ENCODE data around the gene STIP1.

STIP1 gene

DNA sequence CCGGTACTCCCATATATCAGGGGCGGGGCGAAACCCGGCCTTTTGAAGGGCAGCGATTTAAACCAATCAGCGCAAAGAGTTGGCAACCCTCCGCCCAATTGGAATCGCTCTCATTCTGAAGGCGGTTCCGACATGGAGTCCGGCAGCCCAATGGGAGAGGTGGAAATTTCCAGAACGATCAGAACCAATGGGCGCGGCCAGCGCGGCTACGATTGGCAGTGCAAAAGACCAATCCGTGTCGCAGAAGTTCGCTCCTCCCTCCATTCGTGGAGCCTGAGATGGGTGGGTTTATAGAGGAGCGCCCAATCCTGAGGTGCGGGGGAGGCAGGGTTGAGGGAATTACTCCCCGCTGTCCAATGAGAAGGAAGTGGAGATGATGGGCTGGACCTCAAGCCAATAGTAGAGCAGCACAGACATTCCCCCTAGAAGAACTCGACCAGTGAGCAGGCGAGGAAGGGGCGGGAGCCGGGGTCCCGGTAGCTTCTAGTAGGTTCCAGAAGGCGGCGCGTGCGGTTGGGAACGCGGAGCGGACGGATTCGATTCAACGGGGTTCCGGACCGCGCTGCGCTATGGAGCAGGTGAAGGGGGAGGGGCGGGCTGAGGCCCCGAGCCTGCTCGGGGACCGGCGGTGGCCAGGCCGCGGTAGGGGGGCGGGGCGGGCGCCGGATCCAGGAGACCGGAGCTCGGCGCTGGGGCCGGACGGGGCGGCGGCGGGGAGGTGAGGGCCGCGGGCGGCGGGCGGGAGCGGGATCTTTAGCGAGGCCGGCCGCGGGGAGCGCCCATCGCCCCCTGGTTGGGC, at the start of gene STIP1:
STIP1 (plus strand) TSS at position 479 of the 799 bp plus-strand sequence; CDS start at position 570, 91 bp downstream.
- peak; percentile 100 for DNase-seq

DNA sequence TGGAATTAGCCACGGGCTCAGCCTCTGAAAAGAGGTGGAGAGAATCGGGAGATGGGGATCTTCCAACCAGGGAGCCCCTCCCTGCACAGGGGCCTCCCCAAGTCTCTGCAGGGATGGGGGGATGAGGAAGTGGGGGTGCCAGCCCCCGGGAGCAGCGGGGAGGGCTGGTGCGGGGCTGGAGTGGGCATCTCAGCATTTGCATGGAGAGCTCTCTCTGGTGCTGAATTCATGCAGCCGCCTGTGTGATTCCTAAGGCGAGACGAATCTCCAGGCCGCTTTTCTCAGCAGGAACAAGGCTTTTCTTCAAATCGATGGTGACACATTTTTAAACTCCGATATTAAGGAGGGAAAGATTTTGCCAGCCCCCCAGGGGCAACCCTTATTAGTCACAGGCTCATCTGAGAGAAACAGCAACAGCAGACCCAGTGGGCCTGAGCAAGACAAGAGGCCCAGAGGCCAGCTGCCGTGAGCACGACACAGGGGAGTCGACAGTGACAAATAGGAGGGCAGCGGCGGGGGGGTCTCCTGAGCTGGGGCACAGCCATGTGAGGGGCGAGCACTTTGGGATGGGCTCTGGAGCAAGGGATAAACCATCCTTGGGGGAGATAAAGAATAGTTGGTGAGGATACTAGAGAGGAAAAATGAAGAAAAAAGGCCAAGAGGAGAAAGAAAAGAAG, 49.1 kb upstream of the STIP1 start:
- DNase-seq = no peak

DNA sequence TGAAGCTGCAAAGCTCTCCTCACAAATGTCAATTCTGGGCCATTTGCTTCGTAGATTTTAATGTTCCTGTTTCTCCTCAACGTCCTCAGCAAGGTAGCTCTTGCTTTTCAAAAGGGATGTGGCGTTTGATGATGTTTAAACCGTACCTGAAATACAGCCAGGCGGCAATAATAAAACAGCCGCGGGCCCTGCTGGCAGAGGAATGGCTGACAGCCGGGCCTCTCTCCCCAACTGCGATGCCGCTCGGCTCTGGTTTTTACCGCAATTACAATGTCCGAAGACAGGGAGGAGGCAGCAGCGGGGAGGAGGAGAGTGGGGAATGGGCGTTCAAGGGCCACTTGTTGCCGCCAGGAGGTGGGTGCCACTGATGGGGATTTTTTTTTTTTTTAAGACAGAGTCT, 47.6 kb upstream of the STIP1 start:
- peak; percentile 68 for DNase-seq

DNA sequence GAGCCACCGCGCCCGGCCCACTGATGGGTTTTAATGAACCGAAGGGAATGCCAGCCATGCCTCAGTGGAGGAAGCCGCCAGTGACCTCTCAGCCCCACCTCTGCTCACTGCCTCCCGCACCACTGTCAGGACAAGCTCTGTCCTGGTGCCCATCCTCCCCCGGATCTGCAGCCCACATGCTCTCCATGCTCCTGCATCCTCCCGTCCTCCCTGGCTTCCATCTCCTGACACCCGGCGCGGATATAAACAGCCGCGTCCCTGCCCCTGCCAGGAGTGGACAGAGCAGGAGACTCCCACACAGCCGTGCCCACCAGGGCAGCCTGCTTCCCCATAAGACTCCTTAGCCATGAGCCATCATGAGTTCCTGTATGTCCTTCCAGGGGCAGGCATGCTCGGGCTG, 46.9 kb upstream of the STIP1 start:
- DNase-seq = no peak

DNA sequence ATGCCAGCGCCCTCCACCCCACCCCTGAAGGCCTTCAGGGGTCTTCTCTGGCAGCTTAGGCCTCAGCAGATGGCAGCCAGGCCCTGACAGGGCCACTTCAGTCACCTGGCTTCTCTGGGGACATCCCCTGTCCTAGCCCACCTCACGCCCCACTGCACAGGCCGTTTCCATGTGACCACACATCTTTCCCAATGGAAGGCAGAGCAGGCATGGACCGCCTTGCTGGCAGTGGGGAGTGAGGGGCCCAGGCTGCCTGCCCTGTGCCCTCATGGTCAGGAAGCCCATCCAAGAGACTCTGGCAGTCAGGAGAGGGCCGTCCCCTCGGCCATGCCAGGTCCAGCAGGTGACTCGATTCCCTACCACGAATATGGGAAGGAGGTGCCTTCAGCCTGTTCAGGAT, 45.9 kb upstream of the STIP1 start:
- DNase-seq = no peak

DNA sequence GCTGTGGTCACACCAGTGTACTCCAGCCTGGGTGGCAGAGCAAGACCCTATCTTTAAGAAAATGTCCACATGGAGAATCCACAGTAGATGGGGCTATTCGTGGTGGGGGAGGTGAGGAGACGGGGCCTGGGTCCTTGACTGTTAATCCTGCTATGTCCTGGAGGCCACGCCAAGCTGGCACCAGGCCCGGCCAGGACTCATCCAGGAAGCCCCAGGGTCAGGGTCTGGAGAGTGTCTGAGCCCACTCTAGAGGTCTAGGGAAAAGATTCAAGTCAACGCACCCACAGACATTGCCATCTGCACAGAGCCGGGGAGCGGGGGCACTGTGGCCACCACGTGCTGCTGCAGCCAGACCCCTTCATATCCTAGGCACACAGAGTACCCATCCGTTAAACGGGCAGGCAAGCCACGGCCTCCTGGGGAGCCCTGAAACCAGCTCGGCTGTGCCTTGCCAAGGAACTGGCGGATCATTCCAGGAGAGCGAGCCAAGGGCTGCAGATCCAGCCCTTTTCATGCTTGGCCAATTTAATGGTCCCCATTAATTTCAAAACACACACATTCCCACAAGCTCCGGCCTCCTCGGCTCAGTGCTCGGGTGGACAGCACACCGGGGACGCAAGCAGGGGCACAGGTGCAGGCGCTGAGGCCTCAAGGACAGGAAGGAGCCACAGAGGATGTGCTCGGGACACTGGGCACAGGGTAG, 44.7 kb upstream of the STIP1 start:
- DNase-seq = no peak

DNA sequence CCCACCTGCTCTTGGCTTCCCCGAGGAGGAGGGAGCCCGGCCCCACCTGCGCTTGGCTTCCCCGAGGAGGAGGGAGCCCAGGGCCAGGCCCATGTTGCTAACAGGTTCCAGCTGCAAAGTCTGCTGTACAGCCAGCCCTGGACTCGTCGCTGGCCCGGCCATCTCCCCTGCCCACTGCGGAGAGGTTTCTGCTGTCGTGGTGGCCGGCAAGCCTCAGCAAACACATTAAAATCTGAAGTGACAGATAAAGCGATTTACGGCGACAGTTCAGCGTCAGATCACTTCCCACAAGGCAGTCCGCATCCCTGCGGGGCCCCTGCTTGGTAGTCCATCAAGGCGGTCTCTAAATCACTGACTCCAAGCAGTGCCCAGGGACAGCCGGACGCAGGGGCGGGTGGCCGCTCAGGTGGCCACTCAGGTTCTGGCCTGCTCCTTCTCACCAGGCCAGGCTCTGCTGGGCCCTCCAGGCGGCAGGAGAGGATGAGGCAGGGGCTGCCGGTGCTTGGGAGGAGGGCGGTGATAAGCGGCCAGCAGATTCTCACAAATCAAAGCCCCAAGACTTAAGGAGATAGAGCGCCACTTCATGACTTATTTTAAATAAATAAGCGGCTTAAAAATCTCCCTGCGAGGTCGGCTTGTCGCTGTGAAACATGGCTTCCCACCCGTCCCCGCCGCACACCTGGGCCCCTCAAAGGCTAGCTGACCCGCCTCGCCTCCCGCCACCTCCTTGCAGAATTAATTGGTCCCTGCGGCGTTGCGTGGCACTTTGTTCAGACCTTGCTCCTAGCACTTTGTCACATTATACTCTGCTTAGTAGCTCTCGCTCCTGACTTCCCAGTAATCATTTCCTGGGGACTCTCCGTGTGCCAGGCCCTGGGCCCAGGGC, 41.1 kb upstream of the STIP1 start:
- peak; percentile 90 for DNase-seq

DNA sequence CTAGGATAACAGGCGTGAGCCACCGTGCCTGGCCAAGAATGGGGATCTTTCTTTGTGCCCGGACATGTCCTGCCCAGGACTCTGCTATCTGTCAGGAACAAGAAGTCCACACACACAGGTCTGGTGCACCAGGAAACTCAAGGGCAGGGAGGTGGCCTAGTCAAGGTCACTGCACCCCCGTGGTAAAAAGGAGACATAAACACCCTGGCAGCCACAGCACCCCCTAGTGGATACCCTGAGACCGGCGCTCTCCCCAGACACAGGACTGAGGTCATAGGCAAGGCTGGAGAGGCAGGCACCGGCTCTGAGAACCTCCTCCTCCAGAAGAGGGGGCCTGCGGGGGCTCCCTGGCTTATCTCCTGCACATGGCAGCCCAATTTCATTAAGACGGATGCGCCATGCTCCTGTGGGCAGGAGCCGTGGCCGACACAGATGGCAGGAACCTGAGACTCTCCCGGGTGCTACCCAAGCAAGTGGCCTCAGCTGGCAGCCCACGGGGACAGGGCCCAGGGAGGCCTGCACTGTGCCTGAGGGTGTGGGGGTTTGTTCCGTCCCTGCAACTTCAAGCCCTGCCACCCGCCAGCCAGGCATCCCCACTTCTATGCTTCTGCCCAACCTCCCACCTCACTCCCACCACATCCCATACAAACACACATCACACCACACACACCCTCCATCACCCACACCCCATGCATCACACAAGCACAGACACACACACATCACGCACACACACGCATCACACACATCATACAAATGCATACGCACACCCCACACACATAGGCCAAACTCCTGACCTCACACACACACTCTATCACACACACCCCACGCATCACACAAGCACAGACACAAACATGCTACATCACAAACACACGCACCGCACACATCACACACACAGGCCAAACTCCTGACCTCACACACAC, 39.7 kb upstream of the STIP1 start:
- DNase-seq = no peak

DNA sequence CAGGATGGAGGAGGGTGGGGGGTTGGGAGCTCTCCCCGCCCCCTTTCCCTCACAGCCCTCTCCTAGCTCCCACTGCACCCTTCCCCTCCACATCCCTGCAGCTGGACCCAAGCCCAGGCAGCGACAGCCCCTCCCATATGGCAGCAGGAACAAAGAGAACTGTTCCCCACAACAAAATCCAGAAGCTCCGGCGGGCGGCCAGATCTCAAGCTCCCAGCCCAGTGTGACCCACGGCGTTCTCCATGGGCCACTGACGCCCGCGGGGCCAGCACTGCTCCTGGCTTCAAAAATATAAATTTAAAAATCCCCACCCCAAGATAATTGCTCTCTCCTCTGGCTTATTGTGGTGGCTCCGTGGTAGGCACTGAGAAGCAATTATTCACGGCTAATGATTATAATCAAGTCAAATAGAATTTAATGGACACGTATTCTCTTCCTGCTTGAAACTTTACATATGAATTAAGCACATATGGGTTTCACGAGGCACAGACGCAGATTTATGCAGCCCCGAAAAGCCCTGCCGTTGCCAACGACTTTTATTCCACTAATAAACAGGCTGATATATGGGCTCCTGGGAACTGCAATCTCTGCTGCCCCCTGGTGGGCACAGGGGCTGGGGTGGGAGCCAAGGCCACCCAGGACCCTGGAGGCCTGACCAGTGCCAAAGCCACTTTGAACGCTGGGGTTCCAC, 37.6 kb upstream of the STIP1 start:
- peak; percentile 92 for DNase-seq

DNA sequence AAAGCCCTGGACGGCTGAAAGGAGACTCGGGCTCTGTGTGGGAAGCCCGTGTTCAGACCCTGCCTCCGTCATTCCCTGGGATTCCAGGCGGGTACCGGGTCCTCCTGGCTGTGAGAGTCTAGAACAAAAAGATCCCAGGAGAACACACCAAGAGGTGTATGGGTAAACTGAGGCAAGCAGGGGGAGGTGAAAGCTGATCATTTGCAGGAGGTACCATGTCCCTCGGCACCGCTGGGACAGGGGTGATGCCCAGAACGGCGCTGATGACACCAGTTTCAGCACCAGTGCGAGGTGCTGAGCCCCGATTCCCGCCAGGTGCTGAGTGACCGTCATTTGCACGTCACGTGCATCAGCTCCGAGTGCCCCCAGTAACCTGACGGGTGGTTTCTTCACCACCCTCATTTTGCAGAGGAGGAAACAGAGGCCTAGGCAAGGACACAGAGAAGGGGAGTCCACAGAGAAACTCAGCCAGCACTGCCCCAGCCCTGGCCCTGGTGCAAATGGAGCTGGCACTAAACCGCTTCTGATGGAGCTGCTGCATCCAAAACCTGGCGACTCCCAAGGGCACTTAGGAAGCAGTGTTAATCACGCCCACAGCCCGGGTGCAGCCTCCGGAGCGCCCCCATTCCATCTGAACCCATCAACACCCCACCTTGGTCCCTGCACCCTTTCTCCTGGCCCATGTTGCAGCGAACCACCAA, 36.9 kb upstream of the STIP1 start:
- DNase-seq = no peak

DNA sequence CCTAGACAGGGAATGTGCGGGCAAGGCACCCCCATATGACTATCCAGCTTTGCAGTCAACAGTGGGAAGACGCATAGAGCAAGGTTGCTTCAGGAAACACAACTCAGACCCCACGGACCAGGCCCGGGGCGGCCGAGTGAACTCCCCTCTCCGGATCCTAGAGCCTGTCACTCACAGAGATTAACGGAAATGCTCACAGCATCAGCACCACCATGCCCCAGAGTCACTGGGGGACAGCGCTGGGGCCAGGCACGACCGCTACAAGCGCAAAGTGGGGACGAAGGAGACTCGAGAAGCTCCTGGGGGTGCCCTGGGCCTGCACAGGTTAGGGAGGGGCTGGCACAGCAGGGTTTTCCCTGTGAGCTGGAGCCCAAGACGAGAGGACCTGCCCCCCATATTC, 35.9 kb upstream of the STIP1 start:
- no peak for DNase-seq

DNA sequence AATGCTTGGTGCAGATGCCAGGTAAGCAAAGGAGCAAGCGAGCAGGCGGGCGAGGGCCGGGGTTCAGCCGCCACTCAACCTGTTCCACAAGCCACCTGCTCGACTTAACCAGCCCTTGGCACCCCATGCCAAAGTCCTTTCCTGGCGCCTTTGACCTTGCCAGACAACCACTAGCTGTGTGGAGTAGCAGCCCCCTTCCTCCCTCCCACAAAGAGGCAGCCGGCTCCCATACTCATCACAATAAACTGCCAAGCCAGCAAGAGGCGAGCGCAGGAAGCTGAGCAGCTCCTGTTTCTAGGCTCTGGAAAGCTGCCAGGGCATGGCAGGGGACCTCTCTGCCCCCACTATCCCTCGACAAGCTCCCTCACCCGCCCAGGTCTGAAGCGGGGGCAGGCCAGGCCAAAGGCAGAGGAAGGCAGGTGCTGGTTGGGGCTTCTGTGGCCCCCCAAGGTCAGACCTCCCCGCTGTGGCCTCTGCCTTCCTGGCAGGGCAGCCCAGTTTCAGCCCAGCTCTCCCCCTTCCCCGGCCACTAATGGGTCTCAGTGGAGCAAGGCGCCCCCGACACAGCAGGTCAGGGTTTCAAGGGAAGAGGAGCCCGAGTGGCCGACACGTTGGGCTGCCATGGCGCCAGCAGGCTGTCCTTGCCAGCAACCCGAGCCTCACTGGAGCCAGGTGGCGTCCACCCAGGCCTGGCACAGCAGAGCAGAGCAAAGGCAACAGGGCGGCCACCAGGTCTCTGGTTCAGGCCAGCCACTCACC, 35.3 kb upstream of the STIP1 start:
- DNase-seq = no peak

DNA sequence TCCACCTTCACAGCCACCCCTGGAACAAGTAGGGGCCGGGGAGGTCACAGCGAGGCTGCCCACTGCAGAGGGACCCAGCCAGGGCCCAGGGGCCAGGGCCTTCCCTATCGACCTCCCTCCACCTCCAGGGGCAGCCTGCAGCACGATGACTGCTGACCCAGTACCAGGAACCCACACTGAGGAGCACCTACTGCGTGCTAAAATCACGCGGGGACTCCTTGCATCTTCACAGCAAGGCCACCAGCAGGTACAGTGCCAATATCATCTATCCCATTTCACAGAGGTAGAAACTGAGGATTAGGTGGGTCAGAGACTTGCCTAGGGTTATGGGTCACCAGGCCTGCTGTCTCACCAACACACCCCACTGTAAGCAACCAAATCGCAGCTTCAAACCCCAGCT, 34.6 kb upstream of the STIP1 start:
- DNase-seq = no peak

DNA sequence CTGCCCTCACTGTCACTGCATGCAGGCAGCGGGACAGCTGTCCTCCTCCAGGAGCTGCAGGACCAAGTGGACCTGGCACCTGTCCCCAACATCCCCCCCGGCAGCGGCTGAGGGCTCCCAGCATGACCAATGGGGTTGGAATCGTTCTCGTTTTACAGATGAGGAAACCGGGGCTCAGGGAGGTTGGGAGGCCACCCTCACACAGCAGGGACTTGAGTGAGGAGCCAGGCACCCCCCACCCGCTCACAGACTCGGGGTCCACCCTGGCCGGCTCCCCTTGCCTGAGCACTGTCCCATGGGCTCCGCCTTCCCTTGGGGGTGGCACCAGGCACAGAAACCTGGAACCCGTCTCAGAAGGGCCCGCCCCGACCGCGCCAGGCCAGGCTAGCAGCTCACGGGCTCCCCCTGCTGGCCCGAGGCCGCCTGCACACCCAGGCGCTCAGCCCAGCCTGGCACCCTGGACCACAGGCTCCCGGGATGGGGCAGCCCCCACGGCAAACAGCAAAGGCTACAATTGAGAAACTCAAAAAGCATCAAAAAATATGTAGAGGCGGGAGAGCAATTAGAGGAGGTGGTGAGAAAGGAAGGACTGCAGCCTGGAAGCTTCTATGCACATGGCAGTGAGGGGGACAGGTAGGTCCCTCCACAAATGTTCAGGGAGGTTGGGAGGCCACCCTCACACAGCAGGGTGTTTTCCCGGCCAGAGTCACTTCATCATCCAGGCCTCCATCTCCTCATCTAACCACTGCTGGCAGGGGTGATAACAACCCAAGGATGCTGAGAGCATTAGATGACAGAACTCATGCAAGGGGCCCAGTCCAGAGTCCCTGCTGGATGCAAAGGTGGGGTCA, 32.9 kb upstream of the STIP1 start:
- peak; percentile 87 for DNase-seq

DNA sequence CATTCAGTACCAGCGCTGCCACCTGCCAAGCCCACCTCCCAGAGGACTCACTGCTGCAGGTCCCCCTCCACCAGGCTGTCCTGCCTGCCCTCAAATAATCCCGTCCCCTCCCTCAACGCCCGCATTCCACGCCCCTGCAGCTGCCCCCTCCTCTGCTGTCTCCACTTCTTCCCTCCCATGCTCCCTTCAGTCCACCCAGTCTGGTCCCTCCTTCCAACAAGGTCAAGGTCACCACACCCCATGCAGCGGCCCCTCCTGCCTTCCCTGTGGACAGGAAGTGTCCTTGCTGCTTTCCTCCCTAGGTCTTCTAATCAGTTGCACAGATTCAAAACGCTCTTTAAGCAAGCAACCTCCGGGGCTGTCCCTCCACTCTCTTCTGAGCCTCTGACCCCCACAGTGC, 32.2 kb upstream of the STIP1 start:
- no peak for DNase-seq

DNA sequence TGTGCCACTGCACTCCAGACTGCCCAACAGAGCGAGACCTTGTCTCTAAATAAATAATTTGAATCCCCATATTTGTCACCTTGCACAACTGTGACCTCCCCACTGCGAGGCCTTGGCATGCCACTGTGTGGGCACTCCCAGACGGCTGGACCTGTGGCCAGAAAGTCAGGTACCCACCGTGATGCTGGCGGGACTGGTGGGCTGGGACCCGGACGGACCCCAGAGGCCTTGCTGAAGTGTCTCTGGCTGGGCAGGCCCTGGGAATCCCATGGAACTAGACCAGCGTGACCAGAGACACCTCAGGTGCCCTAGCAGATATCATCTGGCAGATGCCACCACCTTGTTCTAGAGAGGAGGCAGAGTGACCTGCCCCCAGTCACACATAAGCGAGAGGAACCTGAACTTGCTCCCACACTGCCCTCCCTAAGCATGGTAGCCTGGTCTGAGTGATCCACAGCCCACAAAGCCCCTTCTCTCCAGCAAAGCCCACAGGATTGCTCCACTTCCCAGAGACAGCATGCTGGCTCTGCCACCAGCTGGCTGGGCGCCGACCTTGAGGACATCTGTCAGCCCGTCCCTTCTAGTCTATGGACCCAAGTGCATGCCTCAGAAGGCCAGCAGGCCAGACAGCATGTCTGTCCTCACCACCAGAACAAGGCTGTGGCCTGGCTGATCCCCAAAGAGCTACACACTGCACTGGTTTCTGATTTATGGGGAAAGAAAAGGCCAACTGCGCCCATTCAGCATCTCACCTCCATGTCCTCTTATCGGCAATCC, 29.5 kb upstream of the STIP1 start:
- peak; percentile 35 for DNase-seq

DNA sequence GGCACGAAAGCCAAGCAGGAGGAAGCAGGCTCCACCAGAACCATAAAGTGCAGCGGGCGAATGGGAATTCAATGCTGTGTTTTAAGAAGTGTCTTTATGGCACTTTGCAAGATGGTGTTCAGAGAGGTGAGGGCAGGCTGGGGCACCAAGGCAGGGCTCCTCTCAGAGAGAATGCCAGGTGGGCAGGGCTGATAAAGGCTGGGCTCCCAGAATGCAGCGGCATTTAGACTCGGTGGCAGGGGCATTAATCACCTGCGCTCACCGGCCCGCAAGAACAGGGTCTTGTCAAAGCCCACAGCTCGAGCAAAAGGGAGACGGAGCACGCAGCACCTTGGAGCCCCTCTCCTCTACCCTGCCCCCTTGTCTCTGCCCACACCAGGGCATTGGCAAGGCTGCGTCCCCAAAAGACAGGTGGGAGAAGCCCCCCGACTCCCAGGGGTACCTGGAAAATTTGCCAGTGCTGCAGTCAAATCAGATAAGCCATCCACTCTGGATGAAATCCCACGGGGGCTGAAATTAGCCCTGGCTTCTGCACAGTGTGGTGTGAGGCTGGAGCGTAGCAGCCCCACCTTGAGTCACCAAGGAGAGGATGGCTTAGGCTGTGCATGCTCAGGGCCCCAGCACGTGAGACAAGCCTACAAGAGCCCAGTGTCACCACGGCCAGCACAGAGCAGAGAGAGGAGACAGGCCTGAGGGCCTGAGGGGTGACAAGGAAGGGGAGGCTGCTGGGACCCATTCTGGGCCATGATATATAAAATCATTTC, 28.2 kb upstream of the STIP1 start:
- DNase-seq = no peak
